ENCODE results near the gene TPTE2.
"Not testable (repeated sequence)": the region's sequence is repeated elsewhere in the genome, so short reads cannot be mapped to it uniquely, and the experiment has no call there.

The TPTE2 gene

GRCh38 chr13:19519049-19519448 is 42.3 kb downstream of the TPTE2 start:
- DNase-seq (no peak), ATAC-seq (replicated peaks) (no peak)
- Mint-ChIP-seq H3K4me3 (no peak overlapping the region), H3K27ac (no peak overlapping the region), H3K9me3 (no peaks in the 10 kb centered on the region), H3K36me3 (no peaks in the 10 kb centered on the region), H3K27me3 (peaks cover 0 to 11% of the 10 kb centered on the region in 2 donors), H3K4me1 (peaks cover 0 to 6% of the 10 kb centered on the region in 2 donors)

- not testable (repeated sequence) for ATAC-seq (replicated peaks); H3K9me3 Mint-ChIP-seq; H3K36me3 Mint-ChIP-seq; H3K4me1 Mint-ChIP-seq; H3K27ac Mint-ChIP-seq; H3K4me3 Mint-ChIP-seq; H3K27me3 Mint-ChIP-seq; DNase-seq
Measured at GRCh38 chr13:19507623-19508022, 53.7 kb downstream of the TPTE2 start.

- not testable (repeated sequence) for H3K27ac Mint-ChIP-seq; H3K27me3 Mint-ChIP-seq; ATAC-seq (replicated peaks); DNase-seq; H3K4me3 Mint-ChIP-seq; H3K4me1 Mint-ChIP-seq
- H3K9me3 Mint-ChIP-seq: peaks cover 13 to 27% of the 10 kb centered on the region in 2 donors
- H3K36me3 Mint-ChIP-seq: peaks cover 2 to 16% of the 10 kb centered on the region in 2 donors
Measured at GRCh38 chr13:19460126-19460525, 101.2 kb downstream of the TPTE2 start.

- not testable (repeated sequence) for H3K9me3 Mint-ChIP-seq; H3K27me3 Mint-ChIP-seq; H3K27ac Mint-ChIP-seq; H3K4me1 Mint-ChIP-seq; H3K36me3 Mint-ChIP-seq; ATAC-seq (replicated peaks); DNase-seq; H3K4me3 Mint-ChIP-seq
Measured at GRCh38 chr13:19439056-19439686, 122.2 kb downstream of the TPTE2 start.

- not testable (repeated sequence) for H3K4me3 Mint-ChIP-seq; H3K4me1 Mint-ChIP-seq; H3K9me3 Mint-ChIP-seq; ATAC-seq (replicated peaks); H3K27ac Mint-ChIP-seq; H3K36me3 Mint-ChIP-seq; DNase-seq; H3K27me3 Mint-ChIP-seq
Measured at GRCh38 chr13:19437780-19438179, 123.6 kb downstream of the TPTE2 start.

- DNase-seq; H3K4me1 Mint-ChIP-seq; ATAC-seq (replicated peaks); H3K9me3 Mint-ChIP-seq; H3K27me3 Mint-ChIP-seq; H3K27ac Mint-ChIP-seq; H3K4me3 Mint-ChIP-seq; H3K36me3 Mint-ChIP-seq: not testable (repeated sequence)
Measured at GRCh38 chr13:19422236-19422635, 139.1 kb downstream of the TPTE2 start.

- not testable (repeated sequence) for H3K36me3 Mint-ChIP-seq; ATAC-seq (replicated peaks); H3K4me1 Mint-ChIP-seq; H3K4me3 Mint-ChIP-seq; H3K27me3 Mint-ChIP-seq; H3K27ac Mint-ChIP-seq; DNase-seq
- peaks cover 16 to 18% of the 10 kb centered on the region in 2 donors for H3K9me3 Mint-ChIP-seq
Measured at GRCh38 chr13:19412494-19412893, 148.8 kb downstream of the TPTE2 start.

GRCh38 chr13:19382746-19383511 is 178.4 kb downstream of the TPTE2 start:
- H3K9me3 Mint-ChIP-seq; H3K4me3 Mint-ChIP-seq; H3K27me3 Mint-ChIP-seq; H3K36me3 Mint-ChIP-seq; ATAC-seq (replicated peaks); H3K27ac Mint-ChIP-seq; H3K4me1 Mint-ChIP-seq; DNase-seq: not testable (repeated sequence)

- no peak overlapping the region for H3K27ac Mint-ChIP-seq
- no peak for ATAC-seq (replicated peaks)
- no peak for DNase-seq
- no peaks in the 10 kb centered on the region for H3K36me3 Mint-ChIP-seq
- H3K9me3 Mint-ChIP-seq: peaks cover 2 to 3% of the 10 kb centered on the region in 2 donors
- no peaks in the 10 kb centered on the region for H3K4me1 Mint-ChIP-seq
- H3K27me3 Mint-ChIP-seq: peaks cover 0 to 4% of the 10 kb centered on the region in 2 donors
- H3K4me3 Mint-ChIP-seq: no peak overlapping the region
Measured at GRCh38 chr13:19382111-19382510, 179.2 kb downstream of the TPTE2 start.

Measured in stimulated activated naive B cell treated with anti-CD40 and anti-IgM and Interleukin-4, amounts not matched to agents 10 μg/mL and 1 μg/mL and 100 μg/mL, for 72 hours (primary cell).